Astrocyte of the spinal cord (primary cell): Measurements from ENCODE around the gene DOCK3.
A peak's percentile ranks its signal among the peaks of the same experiment; 100 is the strongest.
"Not testable (repeated sequence)": the region's sequence is repeated elsewhere in the genome, so short reads cannot be mapped to it uniquely, and the experiment has no call there.

Source experiments
- DNase-seq: peaks from one replicate; pipeline ENCODE4 v3.0.0; 2011; ENCODE audit warnings: low read depth, low spot score
- H3K4me3 ChIP-seq: 2 replicates; pipeline ENCODE4 v1.5.1; 2011; ENCODE audit warnings: low read depth, mild to moderate bottlenecking, low read length, moderate library complexity
- in situ Hi-C: cut with HindIII; loops from 2 replicates; pipeline ENCODE4 v1.10.0; 2017; ENCODE audit warnings: low sequenced_read_pairs
- TF ChIP-seq, protein P1 (sequence below): IDR thresholded peaks from 2 replicates; pipeline ENCODE4 v1.5.1; 2012; ENCODE audit warnings: low read depth, mild to moderate bottlenecking, low read length, inconsistent platforms

DOCK3 gene

DNA sequence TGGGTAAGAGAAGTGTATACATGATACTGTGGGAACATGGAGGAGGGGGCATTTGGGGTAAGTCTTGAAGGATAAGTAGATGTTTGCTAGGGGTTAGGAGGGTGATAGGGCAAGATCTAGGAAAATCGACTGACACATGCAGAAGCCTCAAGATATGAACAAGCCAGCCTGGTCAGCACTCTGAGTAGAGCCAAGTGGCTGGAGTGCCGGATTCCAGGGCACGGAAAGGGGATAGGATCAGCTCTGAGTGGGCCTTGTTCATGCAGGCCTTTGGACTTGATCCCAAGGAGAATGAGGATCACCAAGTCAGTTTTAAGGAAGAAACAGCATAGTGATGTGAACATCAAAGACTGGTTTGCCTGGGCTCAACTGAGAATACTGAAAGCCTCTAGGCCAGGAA lies 686.1 kb downstream of the DOCK3 start:
- no peak for DNase-seq
- in situ Hi-C loops: no loop called here
- TF ChIP-seq, protein P1, sequence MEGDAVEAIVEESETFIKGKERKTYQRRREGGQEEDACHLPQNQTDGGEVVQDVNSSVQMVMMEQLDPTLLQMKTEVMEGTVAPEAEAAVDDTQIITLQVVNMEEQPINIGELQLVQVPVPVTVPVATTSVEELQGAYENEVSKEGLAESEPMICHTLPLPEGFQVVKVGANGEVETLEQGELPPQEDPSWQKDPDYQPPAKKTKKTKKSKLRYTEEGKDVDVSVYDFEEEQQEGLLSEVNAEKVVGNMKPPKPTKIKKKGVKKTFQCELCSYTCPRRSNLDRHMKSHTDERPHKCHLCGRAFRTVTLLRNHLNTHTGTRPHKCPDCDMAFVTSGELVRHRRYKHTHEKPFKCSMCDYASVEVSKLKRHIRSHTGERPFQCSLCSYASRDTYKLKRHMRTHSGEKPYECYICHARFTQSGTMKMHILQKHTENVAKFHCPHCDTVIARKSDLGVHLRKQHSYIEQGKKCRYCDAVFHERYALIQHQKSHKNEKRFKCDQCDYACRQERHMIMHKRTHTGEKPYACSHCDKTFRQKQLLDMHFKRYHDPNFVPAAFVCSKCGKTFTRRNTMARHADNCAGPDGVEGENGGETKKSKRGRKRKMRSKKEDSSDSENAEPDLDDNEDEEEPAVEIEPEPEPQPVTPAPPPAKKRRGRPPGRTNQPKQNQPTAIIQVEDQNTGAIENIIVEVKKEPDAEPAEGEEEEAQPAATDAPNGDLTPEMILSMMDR: no peak
- no peak overlapping the region for H3K4me3 ChIP-seq

DNA sequence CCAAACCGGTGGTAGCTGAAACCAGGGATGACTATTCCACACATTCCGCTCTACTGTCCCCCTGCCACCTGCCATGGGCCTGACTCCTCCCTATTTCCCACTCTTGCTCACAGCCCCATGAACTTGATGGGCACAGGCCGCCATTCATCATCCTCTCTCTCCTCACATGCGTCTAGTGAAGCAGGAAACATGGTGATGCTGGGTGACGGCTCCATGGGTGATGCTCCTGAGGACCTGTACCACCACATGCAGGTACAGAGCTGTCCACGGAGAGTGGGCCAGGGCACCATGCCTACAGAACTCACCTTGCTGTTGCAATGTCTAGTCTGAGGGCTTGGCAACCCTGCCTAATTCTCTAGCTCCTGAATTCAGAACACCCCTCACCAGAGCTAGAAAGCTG lies 687.0 kb downstream of the DOCK3 start:
- TF ChIP-seq, protein P1: no peak
- no peak overlapping the region for H3K4me3 ChIP-seq
- in situ Hi-C loops: no loop called here

GRCh38 chr3:51362476-51362875 lies 687.7 kb downstream of the DOCK3 start:
- H3K4me3 ChIP-seq: no peak overlapping the region
- TF ChIP-seq, protein P1: no peak
- in situ Hi-C loops: no loop called here
- DNase-seq: no peak

More for the DNA sequence above, 687.0 kb downstream of the DOCK3 start:
- no peak for DNase-seq

DNA sequence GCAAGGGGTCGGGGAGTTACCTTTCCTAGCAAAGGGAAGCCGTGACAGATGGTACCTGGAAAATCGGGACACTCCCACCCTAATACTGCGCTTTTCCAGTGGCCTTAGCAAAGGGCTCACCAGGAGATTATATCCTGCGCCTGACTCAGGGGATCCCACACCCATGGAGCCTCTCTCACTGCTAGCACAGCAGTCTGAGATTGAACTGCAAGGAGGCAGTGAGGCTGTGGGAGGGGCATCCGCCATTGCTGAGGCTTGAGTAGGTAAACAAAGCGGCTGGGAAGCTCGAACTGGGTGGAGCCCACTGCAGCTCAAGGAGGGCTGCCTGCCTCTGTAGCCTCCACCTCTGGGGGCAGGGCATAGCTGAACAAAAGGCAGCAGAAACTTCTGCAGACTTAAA lies 693.5 kb downstream of the DOCK3 start:
- H3K4me3 ChIP-seq, in situ Hi-C loops, DNase-seq: not testable (repeated sequence)

DNA sequence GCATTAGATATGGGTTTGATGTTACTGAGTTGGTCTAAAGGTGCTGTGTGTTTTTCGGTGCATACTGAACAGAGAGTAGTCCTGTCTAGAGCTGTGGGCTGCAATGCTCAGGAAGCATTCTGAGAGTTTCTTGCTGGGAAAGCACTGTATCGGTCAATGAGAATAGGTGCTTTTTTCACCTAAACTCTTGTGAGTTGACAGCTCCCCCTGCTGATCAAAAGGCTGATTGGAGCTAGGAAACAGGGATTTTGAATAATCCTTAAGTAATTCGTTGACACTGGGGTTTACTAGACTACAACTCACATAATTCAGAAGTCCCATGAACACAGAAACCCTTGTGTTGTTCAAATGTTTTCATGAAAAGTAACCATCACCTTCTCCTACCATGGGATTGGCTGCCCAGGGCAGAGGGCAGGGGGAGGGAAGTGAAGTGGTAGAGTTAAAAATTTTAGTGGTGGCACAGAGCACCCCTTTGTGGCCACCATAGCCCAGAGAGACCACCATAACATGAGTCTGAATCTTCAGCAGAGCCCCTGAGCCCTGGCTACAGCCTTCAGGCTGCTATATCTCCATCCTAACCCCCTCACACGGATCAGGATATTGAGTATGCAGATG lies 697.3 kb downstream of the DOCK3 start:
- DNase-seq: peak; percentile 83
- no peak overlapping the region for H3K4me3 ChIP-seq
- in situ Hi-C loops: no loop called here
- TF ChIP-seq, protein P1: peak; percentile 74

GRCh38 chr3:51373658-51374421 lies 699.1 kb downstream of the DOCK3 start:
- no peak overlapping the region for H3K4me3 ChIP-seq
- TF ChIP-seq, protein P1: no peak
- no peak for DNase-seq
- in situ Hi-C loops: no loop called here

- H3K4me3 ChIP-seq: no peak overlapping the region
- no peak for DNase-seq
- in situ Hi-C loops: no loop called here
- TF ChIP-seq, protein P1: no peak
These were observed 699.7 kb downstream of the DOCK3 start for GRCh38 chr3:51374456-51374855.
